ENCODE results near the gene GARIN5A.

Gene GARIN5A

DNA sequence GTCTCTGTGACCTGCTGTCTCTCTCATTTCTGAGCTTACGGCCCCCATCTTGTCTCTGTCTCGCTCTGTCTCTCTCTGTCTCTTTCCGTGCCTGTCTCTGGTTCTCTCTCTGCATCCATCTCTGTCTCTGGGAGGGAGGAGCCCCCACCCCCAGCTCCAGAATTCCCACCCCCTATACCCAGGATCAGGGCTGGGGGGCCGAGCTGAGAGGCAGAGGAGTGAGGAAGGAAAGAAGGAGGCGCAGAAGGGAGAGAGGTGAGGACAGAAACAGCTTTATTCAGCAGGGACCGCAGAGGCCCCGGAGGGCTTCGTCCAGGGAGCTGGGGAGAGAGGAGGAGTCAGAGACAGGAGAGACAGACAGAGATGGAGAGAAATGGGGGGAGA, 20.4 kb upstream of the GARIN5A start:
- Histone ChIP-seq H3K56ac (ENCODE audit: low read length) (peak overlapping the region; percentile 42), H3K27me3 (ENCODE audit: insufficient read depth, low read length, poor library complexity) (peaks cover 5% of the 10 kb centered on the region), H3K79me2 (ENCODE audit: control insufficient read depth, insufficient read depth, low read length) (no peaks in the 10 kb centered on the region), H3K4ac (ENCODE audit: low read depth, low read length) (no peak overlapping the region), H2BK120ac (ENCODE audit: low read depth, low read length) (no peak overlapping the region), H4K8ac (ENCODE audit: low read depth, low read length) (no peak overlapping the region), H3K4me1 (ENCODE audit: control insufficient read depth, low read depth, low read length) (no peaks in the 10 kb centered on the region), H3K4me3 (ENCODE audit: low read length) (no peak overlapping the region), H3K23ac (ENCODE audit: low read length) (no peak overlapping the region), H3K79me1 (ENCODE audit: low read length) (no peaks in the 10 kb centered on the region), H3K9ac (ENCODE audit: low read length) (no peak overlapping the region), H3K27ac (ENCODE audit: low read depth, low read length) (no peak overlapping the region), H2BK5ac (ENCODE audit: low read length) (no peak overlapping the region), H4K5ac (ENCODE audit: low read length) (no peak overlapping the region), H3K18ac (ENCODE audit: low read length) (no peak overlapping the region), H3K36me3 (ENCODE audit: control insufficient read depth, insufficient read depth, low read length) (no peaks in the 10 kb centered on the region), H3K4me2 (ENCODE audit: low read length) (no peak overlapping the region), H2AK5ac (ENCODE audit: low read length) (no peak overlapping the region), H2BK15ac (replicated peaks; ENCODE audit: low read depth) (no peak overlapping the region)
- no CpG with 5 or more reads among the region's 8 CpGs for WGBS (ENCODE audit: extremely low coverage, insufficient coverage, low lambda C conversion rate)
- DNase-seq = no peak

DNA sequence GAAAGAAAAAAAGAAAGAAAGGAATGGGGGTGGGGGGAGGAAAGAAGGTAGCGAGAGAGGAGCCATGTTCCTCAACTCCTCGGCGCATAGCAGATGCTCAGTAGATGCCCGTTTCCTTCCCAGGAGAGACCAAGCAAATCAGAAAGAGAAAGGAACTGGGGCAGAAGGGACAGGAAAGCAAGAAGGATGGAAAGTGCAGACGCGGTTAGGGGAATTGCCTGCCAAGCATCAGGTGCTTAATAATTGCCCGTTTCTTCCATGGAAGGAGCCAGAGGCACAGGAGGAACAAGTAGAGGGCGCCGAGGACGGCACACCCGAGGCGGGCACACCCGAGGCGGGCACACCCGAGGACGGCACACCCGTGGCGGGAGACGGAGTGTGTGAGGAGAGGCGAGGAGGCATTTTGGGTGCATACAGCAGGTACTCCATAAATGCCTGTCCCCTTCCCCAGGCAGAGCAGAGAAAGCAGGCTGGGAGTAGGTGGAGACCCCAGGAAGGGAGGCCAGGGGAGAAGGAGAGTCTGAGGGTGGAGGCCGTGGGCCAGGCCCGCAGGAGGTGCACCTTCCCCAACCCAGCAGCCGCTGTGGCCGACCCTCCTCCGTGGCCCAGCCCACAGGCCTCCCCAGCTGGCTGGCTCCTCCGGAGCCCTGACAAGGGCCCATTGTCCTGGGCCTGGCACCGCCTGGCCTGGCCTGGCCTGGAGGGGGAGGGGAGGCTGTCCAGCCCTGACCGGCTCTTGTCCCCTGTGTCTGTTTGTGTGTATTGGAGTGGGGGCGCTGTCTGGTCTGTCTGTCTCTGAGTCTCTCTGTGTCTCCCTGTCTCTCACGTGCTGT, 19.8 kb upstream of the GARIN5A start:
- peaks cover 10% of the 10 kb centered on the region for H3K27me3 ChIP-seq (ENCODE audit: insufficient read depth, low read length, poor library complexity)
- H3K4me3 ChIP-seq (ENCODE audit: low read length) = no peak overlapping the region

DNA sequence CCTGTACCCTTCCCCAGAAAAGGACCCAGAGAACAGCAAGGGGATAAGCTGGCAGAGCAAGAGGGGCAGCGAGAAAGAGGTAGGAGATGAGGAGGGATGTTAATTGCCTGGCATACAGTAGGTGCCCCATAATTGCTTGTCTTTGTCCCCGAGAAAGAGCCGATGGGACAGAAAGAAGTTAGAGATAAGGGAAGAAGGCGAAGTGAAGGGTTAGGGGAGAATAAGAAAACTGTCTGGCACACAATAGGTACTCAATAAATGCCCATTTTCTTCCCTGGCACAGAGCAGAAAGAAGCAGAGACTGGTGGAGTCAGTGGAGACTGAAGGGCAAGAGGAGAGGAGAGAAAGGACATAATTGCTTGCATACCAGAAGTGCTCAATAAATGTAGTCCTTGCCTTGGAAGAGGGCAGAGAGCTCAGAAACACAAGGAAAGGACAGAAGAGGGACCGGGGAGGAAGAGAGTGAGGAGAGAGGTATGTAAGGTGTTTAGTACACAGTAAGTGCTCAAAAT, 18.4 kb upstream of the GARIN5A start:
- no peaks in the 10 kb centered on the region for H3K79me2 ChIP-seq (ENCODE audit: control insufficient read depth, insufficient read depth, low read length)
- H3K4me1 ChIP-seq (ENCODE audit: control insufficient read depth, low read depth, low read length) = no peaks in the 10 kb centered on the region
- H3K18ac ChIP-seq (ENCODE audit: low read length) = no peak overlapping the region
- H3K56ac ChIP-seq (ENCODE audit: low read length) = no peak overlapping the region
- no peak overlapping the region for H3K4me2 ChIP-seq (ENCODE audit: low read length)
- no peak overlapping the region for H3K4ac ChIP-seq (ENCODE audit: low read depth, low read length)
- no peak overlapping the region for H2BK5ac ChIP-seq (ENCODE audit: low read length)
- no peak overlapping the region for H2BK15ac ChIP-seq (replicated peaks; ENCODE audit: low read depth)
- no peaks in the 10 kb centered on the region for H3K36me3 ChIP-seq (ENCODE audit: control insufficient read depth, insufficient read depth, low read length)
- no peak for DNase-seq
- H3K27me3 ChIP-seq (ENCODE audit: insufficient read depth, low read length, poor library complexity) = peaks cover 20% of the 10 kb centered on the region
- no peaks in the 10 kb centered on the region for H3K79me1 ChIP-seq (ENCODE audit: low read length)
- no peak overlapping the region for H4K8ac ChIP-seq (ENCODE audit: low read depth, low read length)
- no peak overlapping the region for H3K27ac ChIP-seq (ENCODE audit: low read depth, low read length)
- H2AK5ac ChIP-seq (ENCODE audit: low read length) = no peak overlapping the region
- no peak overlapping the region for H4K5ac ChIP-seq (ENCODE audit: low read length)
- H2BK120ac ChIP-seq (ENCODE audit: low read depth, low read length) = no peak overlapping the region
- H3K23ac ChIP-seq (ENCODE audit: low read length) = no peak overlapping the region
- no peak overlapping the region for H3K4me3 ChIP-seq (ENCODE audit: low read length)
- H3K9ac ChIP-seq (ENCODE audit: low read length) = no peak overlapping the region
- no CpG with 5 or more reads among the region's 5 CpGs for WGBS (ENCODE audit: extremely low coverage, insufficient coverage, low lambda C conversion rate)

More for the DNA sequence above, 19.8 kb upstream of the GARIN5A start:
- no peak overlapping the region for H2BK120ac ChIP-seq (ENCODE audit: low read depth, low read length)
- H2AK5ac ChIP-seq (ENCODE audit: low read length) = no peak overlapping the region
- H3K36me3 ChIP-seq (ENCODE audit: control insufficient read depth, insufficient read depth, low read length) = no peaks in the 10 kb centered on the region
- no peak overlapping the region for H3K9ac ChIP-seq (ENCODE audit: low read length)
- no peak overlapping the region for H2BK15ac ChIP-seq (replicated peaks; ENCODE audit: low read depth)
- peak overlapping the region; percentile 42 for H3K56ac ChIP-seq (ENCODE audit: low read length)
- H3K18ac ChIP-seq (ENCODE audit: low read length) = no peak overlapping the region
- H3K4me2 ChIP-seq (ENCODE audit: low read length) = no peak overlapping the region
- H3K79me2 ChIP-seq (ENCODE audit: control insufficient read depth, insufficient read depth, low read length) = no peaks in the 10 kb centered on the region
- H3K79me1 ChIP-seq (ENCODE audit: low read length) = no peaks in the 10 kb centered on the region
- H4K8ac ChIP-seq (ENCODE audit: low read depth, low read length) = no peak overlapping the region
- H3K23ac ChIP-seq (ENCODE audit: low read length) = no peak overlapping the region
- no peak overlapping the region for H2BK5ac ChIP-seq (ENCODE audit: low read length)
- H3K4ac ChIP-seq (ENCODE audit: low read depth, low read length) = no peak overlapping the region
- no CpG with 5 or more reads among the region's 30 CpGs for WGBS (ENCODE audit: extremely low coverage, insufficient coverage, low lambda C conversion rate)
- DNase-seq = peak; percentile 77
- no peak overlapping the region for H4K5ac ChIP-seq (ENCODE audit: low read length)
- H3K4me1 ChIP-seq (ENCODE audit: control insufficient read depth, low read depth, low read length) = no peaks in the 10 kb centered on the region
- no peak overlapping the region for H3K27ac ChIP-seq (ENCODE audit: low read depth, low read length)

DNA sequence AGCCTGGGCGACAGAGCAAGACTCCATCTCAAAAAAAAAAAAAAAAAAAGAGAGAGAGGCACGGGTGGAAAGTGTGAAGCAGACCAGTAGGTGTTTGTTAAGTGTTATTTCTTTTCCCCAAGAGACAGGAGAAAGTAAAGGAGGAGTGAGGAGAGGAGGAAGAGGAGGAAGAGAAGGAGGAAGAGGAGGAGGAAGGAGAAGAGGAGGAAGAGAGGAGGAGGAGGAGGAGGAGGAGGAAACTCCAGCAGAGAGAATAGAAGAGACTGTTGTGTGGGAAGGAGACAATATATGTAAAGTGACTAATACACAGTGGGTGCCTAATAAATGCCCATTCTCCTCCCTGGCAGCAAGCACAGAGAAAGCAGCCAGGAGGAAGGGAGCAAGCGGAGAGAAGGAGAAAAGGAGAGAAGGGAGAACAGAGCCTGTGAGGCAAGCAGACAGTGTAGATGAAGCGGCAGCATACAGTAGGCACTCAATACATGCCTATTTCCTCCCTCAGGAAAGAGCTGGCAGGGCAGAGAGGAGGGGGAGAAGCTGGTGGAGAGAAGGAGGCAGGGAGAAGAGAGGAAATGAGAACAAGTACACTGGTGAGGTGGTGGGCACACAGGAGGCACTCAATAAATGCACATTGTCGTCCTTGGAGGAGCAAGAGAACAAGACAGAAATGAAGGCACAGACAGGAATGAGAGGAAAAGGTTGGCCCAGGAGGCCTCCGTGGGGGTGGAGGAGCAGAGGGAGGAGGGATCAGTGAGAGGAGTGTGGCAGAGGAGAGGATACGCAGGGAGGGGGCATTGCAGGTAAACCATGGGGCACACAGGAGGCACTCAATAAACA, 17.8 kb upstream of the GARIN5A start:
- Histone ChIP-seq H2BK15ac (replicated peaks; ENCODE audit: low read depth) (no peak overlapping the region), H4K8ac (ENCODE audit: low read depth, low read length) (no peak overlapping the region), H3K79me1 (ENCODE audit: low read length) (no peaks in the 10 kb centered on the region), H3K4me1 (ENCODE audit: control insufficient read depth, low read depth, low read length) (no peaks in the 10 kb centered on the region), H3K36me3 (ENCODE audit: control insufficient read depth, insufficient read depth, low read length) (no peaks in the 10 kb centered on the region), H3K27me3 (ENCODE audit: insufficient read depth, low read length, poor library complexity) (peaks cover 24% of the 10 kb centered on the region), H3K56ac (ENCODE audit: low read length) (no peak overlapping the region), H2BK5ac (ENCODE audit: low read length) (no peak overlapping the region), H2AK5ac (ENCODE audit: low read length) (no peak overlapping the region), H3K27ac (ENCODE audit: low read depth, low read length) (no peak overlapping the region), H3K9ac (ENCODE audit: low read length) (no peak overlapping the region), H4K5ac (ENCODE audit: low read length) (no peak overlapping the region), H3K4ac (ENCODE audit: low read depth, low read length) (no peak overlapping the region), H2BK120ac (ENCODE audit: low read depth, low read length) (no peak overlapping the region), H3K18ac (ENCODE audit: low read length) (no peak overlapping the region), H3K4me2 (ENCODE audit: low read length) (no peak overlapping the region), H3K4me3 (ENCODE audit: low read length) (no peak overlapping the region), H3K23ac (ENCODE audit: low read length) (no peak overlapping the region), H3K79me2 (ENCODE audit: control insufficient read depth, insufficient read depth, low read length) (no peaks in the 10 kb centered on the region)
- DNase-seq = no peak
- WGBS (ENCODE audit: extremely low coverage, insufficient coverage, low lambda C conversion rate) = no CpG with 5 or more reads among the region's 7 CpGs

DNA sequence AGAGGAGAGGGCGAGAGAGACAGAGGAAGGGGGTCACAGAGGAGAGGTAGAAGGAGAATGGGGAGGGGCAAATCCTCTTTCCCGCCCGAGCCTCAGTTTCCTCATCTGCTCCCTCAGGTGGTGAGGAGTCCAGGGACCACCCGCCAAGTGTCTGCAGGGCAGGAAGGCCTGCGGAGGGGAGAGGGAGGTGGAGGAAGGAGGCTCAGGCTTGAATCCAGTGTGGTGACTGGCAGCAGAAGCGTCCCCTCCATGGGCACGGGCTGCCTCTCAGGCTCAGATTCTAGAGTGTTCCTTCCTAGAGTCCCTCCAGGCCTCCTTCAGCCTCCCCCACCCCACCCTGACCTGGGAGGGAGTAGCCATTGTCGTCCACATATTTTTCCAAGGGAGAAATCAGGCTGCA, 16.5 kb upstream of the GARIN5A start:
- no peak for DNase-seq
- no CpG with 5 or more reads among the region's 8 CpGs for WGBS (ENCODE audit: extremely low coverage, insufficient coverage, low lambda C conversion rate)

More for the DNA sequence above, 16.5 kb upstream of the GARIN5A start:
- Histone ChIP-seq H4K8ac (ENCODE audit: low read depth, low read length) (no peak overlapping the region), H3K4me2 (ENCODE audit: low read length) (no peak overlapping the region), H3K9ac (ENCODE audit: low read length) (no peak overlapping the region), H3K27me3 (ENCODE audit: insufficient read depth, low read length, poor library complexity) (peaks cover 34% of the 10 kb centered on the region), H2AK5ac (ENCODE audit: low read length) (no peak overlapping the region), H3K56ac (ENCODE audit: low read length) (no peak overlapping the region), H3K18ac (ENCODE audit: low read length) (no peak overlapping the region), H3K27ac (ENCODE audit: low read depth, low read length) (no peak overlapping the region), H4K5ac (ENCODE audit: low read length) (no peak overlapping the region), H2BK15ac (replicated peaks; ENCODE audit: low read depth) (no peak overlapping the region), H3K4me1 (ENCODE audit: control insufficient read depth, low read depth, low read length) (no peaks in the 10 kb centered on the region), H3K36me3 (ENCODE audit: control insufficient read depth, insufficient read depth, low read length) (no peaks in the 10 kb centered on the region), H3K4me3 (ENCODE audit: low read length) (no peak overlapping the region), H2BK120ac (ENCODE audit: low read depth, low read length) (no peak overlapping the region), H3K23ac (ENCODE audit: low read length) (no peak overlapping the region), H2BK5ac (ENCODE audit: low read length) (no peak overlapping the region), H3K79me1 (ENCODE audit: low read length) (no peaks in the 10 kb centered on the region), H3K4ac (ENCODE audit: low read depth, low read length) (no peak overlapping the region), H3K79me2 (ENCODE audit: control insufficient read depth, insufficient read depth, low read length) (no peaks in the 10 kb centered on the region)

Measured in mesendoderm (in vitro differentiated cells).